Subcutaneous abdominal adipose tissue (tissue), 5 donors: ENCODE measurements around the gene NES.

Experiments used
- H3K27ac ChIP-seq: one replicate; pipeline ENCODE4 v1.7.0; 2013; ENCODE audit warnings: low read depth, mild to moderate bottlenecking, inconsistent platforms, low read length, moderate library complexity
- H3K27me3 ChIP-seq, 5 donors: one replicate each; pipeline ENCODE4 v1.7.0; 2013; ENCODE audit warnings: low read length in 5 of 5, inconsistent platforms in 1 of 5; ENCODE audit not compliant: control insufficient read depth in 5 of 5, insufficient read depth in 4 of 5
- H3K36me3 ChIP-seq, 5 donors: one replicate each; pipeline ENCODE4 v1.7.0; 2013; ENCODE audit warnings: low read length in 5 of 5; ENCODE audit not compliant: control insufficient read depth in 5 of 5, insufficient read depth in 5 of 5
- H3K4me1 ChIP-seq, 5 donors: one replicate each; pipeline ENCODE4 v1.7.0; 2013; ENCODE audit warnings: low read length in 5 of 5, mild to moderate bottlenecking in 3 of 5, moderate library complexity in 1 of 5; ENCODE audit not compliant: control insufficient read depth in 5 of 5, insufficient read depth in 5 of 5
- H3K4me3 ChIP-seq, 5 donors: one replicate each; pipeline ENCODE4 v1.7.0; 2013; ENCODE audit warnings: low read length in 5 of 5, low read depth in 1 of 5
- H3K9ac ChIP-seq, 5 donors: one replicate each; pipeline ENCODE4 v1.7.0; 2013; ENCODE audit warnings: low read length in 5 of 5, mild to moderate bottlenecking in 4 of 5, moderate library complexity in 3 of 5
- H3K9me3 ChIP-seq, 5 donors: one replicate each; pipeline ENCODE4 v1.7.0; 2013; ENCODE audit warnings: low read length in 5 of 5; ENCODE audit not compliant: control insufficient read depth in 5 of 5
- donor health status: healthy.
- donor health status: healthy.
- donor health status: healthy.
- donor health status: healthy.
- donor health status: healthy.

Gene NES

DNA sequence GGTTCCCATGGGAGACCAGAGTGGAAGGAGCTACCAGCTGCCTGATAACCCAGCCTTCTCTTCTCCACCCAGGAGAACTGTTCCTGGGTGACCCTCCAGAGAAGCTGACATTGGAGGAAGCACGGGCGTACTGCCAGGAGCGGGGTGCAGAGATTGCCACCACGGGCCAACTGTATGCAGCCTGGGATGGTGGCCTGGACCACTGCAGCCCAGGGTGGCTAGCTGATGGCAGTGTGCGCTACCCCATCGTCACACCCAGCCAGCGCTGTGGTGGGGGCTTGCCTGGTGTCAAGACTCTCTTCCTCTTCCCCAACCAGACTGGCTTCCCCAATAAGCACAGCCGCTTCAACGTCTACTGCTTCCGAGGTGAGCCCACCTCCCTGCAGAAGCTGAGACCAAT, 28.7 kb downstream of the NES start:
- Histone ChIP-seq H3K27me3 (peaks cover 26 to 79% (median 54%) of the 10 kb centered on the region in 5 donors), H3K4me3 (no peak overlapping the region), H3K9ac (no peak overlapping the region)

DNA sequence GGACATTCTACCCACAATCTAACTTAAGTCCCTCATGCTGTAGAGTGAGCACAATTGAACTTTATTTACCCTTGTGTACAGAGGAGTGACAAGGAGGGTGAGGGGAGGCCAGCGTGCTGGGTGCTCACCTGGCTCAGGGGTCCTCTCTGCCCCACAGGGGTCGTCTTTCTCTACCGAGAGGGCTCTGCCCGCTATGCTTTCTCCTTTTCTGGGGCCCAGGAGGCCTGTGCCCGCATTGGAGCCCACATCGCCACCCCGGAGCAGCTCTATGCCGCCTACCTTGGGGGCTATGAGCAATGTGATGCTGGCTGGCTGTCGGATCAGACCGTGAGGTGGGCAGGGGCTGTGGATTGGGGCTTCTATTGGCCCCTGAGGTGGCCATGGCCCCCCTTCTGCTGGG, 29.9 kb downstream of the NES start:
- Histone ChIP-seq H3K4me3 (no peak overlapping the region), H3K27me3 (peaks cover 26 to 80% (median 60%) of the 10 kb centered on the region in 5 donors), H3K36me3 (no peaks in the 10 kb centered on the region), H3K4me1 (peaks cover 0 to 2% (median 1%) of the 10 kb centered on the region in 5 donors), H3K9ac (no peak overlapping the region), H3K9me3 (peaks cover 0 to 2% (median 0%) of the 10 kb centered on the region in 5 donors), H3K27ac (no peak overlapping the region)

More for the DNA sequence above, 28.7 kb downstream of the NES start:
- Histone ChIP-seq H3K4me1 (peaks cover 0 to 2% (median 0%) of the 10 kb centered on the region in 5 donors), H3K27ac (no peak overlapping the region), H3K9me3 (peaks cover 0 to 2% (median 0%) of the 10 kb centered on the region in 5 donors), H3K36me3 (no peaks in the 10 kb centered on the region)

DNA sequence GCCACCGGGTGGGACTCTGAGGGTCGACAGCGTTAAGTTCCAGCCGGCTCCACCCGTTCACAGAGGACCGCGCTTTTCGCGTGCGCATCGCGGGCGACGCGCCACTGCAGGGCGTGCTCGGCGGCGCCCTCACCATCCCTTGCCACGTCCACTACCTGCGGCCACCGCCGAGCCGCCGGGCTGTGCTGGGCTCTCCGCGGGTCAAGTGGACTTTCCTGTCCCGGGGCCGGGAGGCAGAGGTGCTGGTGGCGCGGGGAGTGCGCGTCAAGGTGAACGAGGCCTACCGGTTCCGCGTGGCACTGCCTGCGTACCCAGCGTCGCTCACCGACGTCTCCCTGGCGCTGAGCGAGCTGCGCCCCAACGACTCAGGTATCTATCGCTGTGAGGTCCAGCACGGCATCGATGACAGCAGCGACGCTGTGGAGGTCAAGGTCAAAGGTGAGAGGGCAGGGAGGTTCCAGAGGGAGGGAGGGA, 30.4 kb downstream of the NES start:
- Histone ChIP-seq H3K9ac (no peak overlapping the region), H3K27ac (no peak overlapping the region), H3K4me1 (peaks cover 2 to 6% (median 5%) of the 10 kb centered on the region in 5 donors), H3K9me3 (peaks cover 0 to 2% (median 0%) of the 10 kb centered on the region in 5 donors), H3K27me3 (peaks cover 29 to 82% (median 63%) of the 10 kb centered on the region in 5 donors), H3K36me3 (no peaks in the 10 kb centered on the region), H3K4me3 (no peak overlapping the region)

DNA sequence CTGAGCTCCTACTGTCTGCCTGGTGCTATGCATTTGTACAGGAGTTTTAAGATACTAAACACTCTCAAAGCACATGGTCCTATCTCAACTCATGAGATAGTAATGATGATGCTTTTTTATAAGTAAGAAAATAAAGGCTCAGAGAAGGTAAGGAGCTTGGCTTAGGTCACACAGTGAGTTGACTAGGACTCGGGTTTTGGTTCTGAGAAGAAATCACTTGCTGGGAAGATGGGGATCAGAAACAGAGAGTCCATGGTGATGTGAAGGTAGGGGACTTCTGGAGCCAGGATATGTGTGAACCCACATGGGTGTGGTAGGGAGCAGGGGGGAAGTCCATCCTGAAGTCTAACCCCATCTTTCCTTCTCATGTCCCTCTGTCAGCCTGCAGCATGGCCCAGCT, 31.5 kb downstream of the NES start:
- Histone ChIP-seq H3K9ac (no peak overlapping the region), H3K4me3 (no peak overlapping the region), H3K27ac (no peak overlapping the region), H3K4me1 (peaks cover 2 to 15% (median 11%) of the 10 kb centered on the region in 5 donors), H3K9me3 (peaks cover 0 to 2% (median 0%) of the 10 kb centered on the region in 5 donors), H3K27me3 (peaks cover 39 to 90% (median 71%) of the 10 kb centered on the region in 5 donors), H3K36me3 (no peaks in the 10 kb centered on the region)

DNA sequence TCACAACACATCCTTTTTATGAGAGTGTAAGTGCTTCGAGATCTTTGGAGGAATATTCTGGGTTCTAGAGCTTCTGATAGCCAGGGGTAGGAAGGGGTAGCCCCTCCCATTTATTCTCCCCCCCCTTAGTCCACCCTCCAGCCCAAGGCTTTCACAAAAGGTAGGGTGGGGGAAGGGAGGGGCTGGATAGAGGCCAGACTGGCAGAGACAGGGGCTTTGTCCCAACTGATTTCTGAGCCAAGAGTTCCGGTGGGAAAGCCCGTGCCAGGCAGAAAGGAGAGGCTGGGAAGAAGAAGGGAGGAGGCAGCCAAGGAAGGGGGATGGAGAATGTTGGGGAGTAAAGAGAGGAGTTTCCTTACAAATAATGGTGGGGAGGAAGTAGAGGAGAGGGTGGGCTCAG, 32.2 kb downstream of the NES start:
- Histone ChIP-seq H3K27me3 (peaks cover 43 to 87% (median 75%) of the 10 kb centered on the region in 5 donors), H3K9ac (no peak overlapping the region), H3K4me3 (no peak overlapping the region)

DNA sequence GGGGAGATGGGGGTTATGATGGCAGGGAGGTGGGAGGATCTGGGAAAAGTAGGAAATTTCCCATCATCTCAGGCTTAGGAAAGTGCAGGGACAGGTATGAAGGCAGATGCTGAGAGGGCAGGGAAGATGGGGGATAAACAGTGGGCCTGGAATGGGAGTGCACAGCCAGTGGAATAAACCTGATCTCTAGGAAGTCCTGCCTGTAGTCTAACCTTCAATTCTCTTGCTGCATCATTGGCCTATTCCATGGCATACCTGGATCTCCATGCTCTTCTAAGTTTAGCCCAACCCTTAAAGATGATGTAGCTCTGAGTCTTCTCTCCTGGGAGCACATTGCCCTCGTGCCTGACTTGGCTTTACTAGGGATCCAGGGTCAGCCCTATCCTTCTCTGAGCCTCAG, 32.6 kb downstream of the NES start:
- Histone ChIP-seq H3K27me3 (peaks cover 47 to 87% (median 79%) of the 10 kb centered on the region in 5 donors), H3K4me1 (peaks cover 2 to 20% (median 11%) of the 10 kb centered on the region in 5 donors), H3K9me3 (peaks cover 0 to 2% (median 0%) of the 10 kb centered on the region in 5 donors), H3K36me3 (no peaks in the 10 kb centered on the region), H3K4me3 (no peak overlapping the region), H3K27ac (no peak overlapping the region), H3K9ac (no peak overlapping the region)

More for the DNA sequence above, 32.2 kb downstream of the NES start:
- H3K36me3 ChIP-seq = no peaks in the 10 kb centered on the region
- H3K9me3 ChIP-seq = peaks cover 0 to 2% (median 0%) of the 10 kb centered on the region in 5 donors
- peaks cover 2 to 16% (median 11%) of the 10 kb centered on the region in 5 donors for H3K4me1 ChIP-seq
- H3K27ac ChIP-seq = no peak overlapping the region

- Histone ChIP-seq H3K4me1 (peaks cover 2 to 25% (median 11%) of the 10 kb centered on the region in 5 donors), H3K4me3 (no peak overlapping the region), H3K9ac (no peak overlapping the region), H3K9me3 (peaks cover 0 to 2% (median 0%) of the 10 kb centered on the region in 5 donors), H3K27ac (no peak overlapping the region), H3K27me3 (peaks cover 51 to 90% (median 84%) of the 10 kb centered on the region in 5 donors), H3K36me3 (no peaks in the 10 kb centered on the region)
Observed at GRCh38 chr1:156644146-156644545, 33.1 kb downstream of the NES start.

DNA sequence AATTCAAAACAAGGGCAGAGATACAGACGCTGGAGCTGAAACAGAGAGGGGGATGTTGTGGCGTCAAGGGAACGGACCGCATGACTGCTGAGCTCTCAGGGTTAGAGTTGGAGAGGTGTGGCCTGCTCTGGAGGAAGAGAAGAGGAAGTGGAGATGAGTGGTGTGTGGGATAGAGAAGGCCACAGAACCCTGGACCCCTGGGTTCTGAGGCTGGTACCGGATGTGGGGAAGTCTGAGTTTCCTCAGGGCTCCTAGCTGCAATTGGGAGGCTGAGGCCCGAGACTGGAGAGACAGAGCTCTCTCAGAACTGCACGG, 33.5 kb downstream of the NES start:
- no peaks in the 10 kb centered on the region for H3K36me3 ChIP-seq
- peaks cover 0 to 2% (median 0%) of the 10 kb centered on the region in 5 donors for H3K9me3 ChIP-seq
- H3K27ac ChIP-seq = no peak overlapping the region
- H3K4me1 ChIP-seq = peaks cover 2 to 28% (median 11%) of the 10 kb centered on the region in 5 donors
- no peak overlapping the region for H3K9ac ChIP-seq
- H3K27me3 ChIP-seq = peaks cover 52 to 90% (median 86%) of the 10 kb centered on the region in 5 donors
- H3K4me3 ChIP-seq = no peak overlapping the region

DNA sequence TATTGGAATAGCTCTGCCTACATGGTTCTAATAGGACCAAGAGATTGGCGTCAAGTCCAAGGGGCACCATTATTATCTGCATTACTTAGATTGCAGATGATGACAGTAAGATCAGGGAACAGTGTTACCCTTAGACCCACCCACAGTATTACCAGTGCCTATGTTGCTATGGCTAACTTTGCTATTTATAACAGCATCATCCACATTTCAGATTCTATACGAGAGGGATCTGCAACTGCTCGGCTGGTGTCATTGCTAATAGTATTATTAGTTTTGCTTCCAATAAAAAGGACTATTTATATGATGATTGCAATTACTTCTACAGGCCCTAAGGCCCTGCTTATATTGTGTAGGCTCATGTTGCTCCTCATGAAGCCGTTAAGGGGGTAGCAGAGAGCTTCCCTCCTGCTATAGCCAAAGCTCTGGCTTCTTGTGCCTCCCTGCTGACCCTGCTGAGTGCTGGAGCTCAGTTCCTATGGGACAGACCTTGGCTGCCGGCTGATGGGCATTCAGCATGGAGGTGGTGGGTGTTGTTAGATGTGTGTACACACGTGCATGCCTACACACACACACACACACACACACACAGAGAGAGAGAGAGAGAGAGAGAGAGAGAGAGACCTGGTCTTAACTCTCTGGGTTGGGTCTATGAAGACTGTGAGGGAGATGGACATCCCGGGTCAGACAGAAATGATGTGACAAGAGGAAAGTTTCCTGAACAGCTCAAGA, 34.0 kb downstream of the NES start:
- H3K4me3 ChIP-seq = no peak overlapping the region
- H3K27me3 ChIP-seq = peaks cover 53 to 90% (median 85%) of the 10 kb centered on the region in 5 donors
- peaks cover 2 to 28% (median 11%) of the 10 kb centered on the region in 5 donors for H3K4me1 ChIP-seq
- no peak overlapping the region for H3K9ac ChIP-seq
- H3K27ac ChIP-seq = no peak overlapping the region
- peaks cover 0 to 2% (median 0%) of the 10 kb centered on the region in 5 donors for H3K9me3 ChIP-seq
- no peaks in the 10 kb centered on the region for H3K36me3 ChIP-seq
